Fibroblast of pulmonary artery (primary cell): ENCODE data around the gene RPL19.
A peak's percentile ranks its signal among the peaks of the same experiment; 100 is the strongest.

Experiments used
- DNase-seq: peaks from one replicate; pipeline ENCODE4 v3.0.0-alpha.2; 2010; ENCODE audit warnings: low read depth
- H3K4me3 ChIP-seq: replicated peaks from 2 replicates; pipeline ENCODE4 v1.5.1; 2011; ENCODE audit warnings: low read depth, mild to moderate bottlenecking, control low read depth, low read length, moderate library complexity
- TF ChIP-seq, protein P1 (sequence below): IDR thresholded peaks from 2 replicates; pipeline ENCODE4 v1.5.1; 2011; ENCODE audit warnings: mild to moderate bottlenecking, control low read depth, low read length, inconsistent platforms; ENCODE audit errors: missing control alignments

RPL19 gene

DNA sequence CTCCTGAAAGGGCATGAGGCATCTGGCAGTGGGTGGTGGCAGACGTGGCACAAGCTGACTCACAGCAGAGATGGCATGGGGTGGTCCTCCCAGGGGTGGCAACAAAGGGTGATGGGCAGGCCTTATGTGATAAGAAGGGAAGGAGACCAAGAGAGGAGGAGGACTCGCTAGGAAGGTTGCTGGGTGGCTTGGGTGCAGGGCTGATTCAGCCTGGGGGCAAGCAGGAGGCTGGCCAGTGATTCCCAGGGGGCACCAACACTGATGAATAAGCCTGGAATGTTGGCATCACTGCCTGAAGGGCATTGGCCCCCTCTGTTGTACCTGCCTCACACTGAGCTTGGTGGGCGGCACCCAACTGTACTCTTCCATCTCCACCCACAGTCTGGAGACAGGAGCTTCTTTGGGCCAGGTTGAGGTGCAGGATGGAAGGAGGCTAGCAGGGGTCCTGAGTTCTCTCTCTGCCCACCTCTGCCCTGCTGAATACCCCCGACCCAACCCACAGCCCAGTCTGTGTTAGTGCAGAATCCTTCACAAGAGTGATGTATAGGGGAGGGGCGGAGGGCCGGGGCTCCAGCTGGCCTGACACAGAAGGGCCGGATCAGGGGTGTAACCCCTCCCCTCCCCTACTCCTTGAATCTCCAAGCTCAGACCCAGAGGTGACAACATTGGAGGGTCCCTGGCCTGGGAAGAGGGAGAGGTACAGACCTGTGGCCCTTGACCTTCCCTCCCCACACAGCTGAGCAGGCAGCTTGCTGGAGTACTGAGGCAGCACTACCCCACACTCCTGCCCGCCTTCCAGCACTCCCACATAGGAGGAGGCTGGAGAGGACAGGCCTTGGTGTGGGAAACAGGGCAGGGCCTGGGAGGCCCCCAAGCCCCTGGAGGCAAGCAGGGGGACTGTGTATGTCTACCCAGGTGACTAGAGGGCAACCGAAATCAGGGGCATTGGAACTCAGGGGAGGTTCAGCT lies 23.1 kb downstream of the RPL19 start:
- H3K4me3 ChIP-seq = no peak overlapping the region
- DNase-seq = no peak
- TF ChIP-seq, protein P1, sequence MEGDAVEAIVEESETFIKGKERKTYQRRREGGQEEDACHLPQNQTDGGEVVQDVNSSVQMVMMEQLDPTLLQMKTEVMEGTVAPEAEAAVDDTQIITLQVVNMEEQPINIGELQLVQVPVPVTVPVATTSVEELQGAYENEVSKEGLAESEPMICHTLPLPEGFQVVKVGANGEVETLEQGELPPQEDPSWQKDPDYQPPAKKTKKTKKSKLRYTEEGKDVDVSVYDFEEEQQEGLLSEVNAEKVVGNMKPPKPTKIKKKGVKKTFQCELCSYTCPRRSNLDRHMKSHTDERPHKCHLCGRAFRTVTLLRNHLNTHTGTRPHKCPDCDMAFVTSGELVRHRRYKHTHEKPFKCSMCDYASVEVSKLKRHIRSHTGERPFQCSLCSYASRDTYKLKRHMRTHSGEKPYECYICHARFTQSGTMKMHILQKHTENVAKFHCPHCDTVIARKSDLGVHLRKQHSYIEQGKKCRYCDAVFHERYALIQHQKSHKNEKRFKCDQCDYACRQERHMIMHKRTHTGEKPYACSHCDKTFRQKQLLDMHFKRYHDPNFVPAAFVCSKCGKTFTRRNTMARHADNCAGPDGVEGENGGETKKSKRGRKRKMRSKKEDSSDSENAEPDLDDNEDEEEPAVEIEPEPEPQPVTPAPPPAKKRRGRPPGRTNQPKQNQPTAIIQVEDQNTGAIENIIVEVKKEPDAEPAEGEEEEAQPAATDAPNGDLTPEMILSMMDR = no peak

DNA sequence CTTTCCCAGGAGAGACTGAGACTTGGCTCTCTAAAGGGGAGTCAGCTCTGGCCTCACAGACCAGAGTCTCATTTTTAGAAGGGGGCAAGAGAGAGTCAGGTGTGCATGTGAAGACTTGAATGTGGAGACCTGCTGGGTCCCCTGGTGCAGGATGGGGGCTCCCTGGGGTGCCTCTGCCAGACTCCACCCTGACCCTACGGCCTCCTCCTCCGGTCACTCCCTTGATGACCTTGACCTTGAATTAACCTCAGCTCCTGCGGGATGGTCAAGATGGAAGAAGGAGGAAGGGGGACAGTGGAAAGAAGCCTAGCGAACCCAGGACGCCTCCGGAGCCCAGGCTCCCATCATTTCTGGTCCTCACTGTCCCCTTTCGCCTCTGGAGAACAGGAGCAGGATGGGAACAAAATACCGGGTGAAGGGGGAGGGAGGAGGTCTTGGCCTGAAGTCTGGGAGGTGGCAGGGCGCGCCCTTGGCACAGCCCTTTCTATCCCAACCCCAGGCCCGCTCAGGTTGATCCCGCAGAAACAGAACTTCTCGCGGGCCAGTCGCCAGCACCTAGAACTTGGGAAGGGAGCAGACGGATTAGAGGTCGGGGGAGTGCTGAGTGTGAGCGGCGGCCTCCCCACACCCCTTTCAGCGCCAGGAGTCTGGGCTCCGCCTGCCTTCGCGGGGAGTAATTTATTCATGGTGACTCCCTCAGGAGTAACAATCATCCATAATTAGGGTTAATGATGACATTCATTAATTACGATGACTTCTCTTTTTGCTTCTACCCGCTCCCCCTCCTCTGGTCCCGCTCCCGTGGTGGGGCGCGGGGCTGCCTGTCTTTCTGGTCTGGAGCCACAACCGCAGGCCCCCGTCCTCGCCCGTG lies 24.1 kb downstream of the RPL19 start:
- DNase-seq = no peak
- H3K4me3 ChIP-seq = no peak overlapping the region
- TF ChIP-seq, protein P1 = no peak

DNA sequence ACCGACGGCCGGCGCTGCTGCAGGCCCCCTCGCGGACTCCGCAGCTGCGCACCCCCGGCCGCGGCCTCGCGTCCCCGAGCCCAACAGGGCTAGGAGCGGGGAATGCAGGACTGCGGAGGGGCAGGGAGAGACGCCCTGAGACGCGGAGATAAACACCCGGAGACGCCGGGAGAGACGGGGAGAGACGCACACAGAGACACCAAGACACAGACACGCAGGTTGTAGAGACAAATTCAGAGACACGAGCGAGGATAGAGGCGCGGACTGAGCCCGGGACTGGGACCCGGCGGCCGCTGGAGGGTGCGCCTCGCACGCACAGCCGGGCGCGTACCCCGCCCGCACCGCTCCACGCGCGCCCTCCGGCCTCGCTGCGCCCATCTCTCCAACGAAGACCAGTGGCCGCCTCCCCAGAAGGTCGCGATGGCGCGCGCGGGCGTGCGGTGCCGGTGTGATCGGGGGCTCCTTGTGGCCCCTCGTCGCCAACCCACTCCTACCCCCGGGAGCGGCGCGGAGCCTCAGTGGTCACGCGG lies 24.8 kb downstream of the RPL19 start:
- H3K4me3 ChIP-seq = no peak overlapping the region
- TF ChIP-seq, protein P1 = no peak
- no peak for DNase-seq

DNA sequence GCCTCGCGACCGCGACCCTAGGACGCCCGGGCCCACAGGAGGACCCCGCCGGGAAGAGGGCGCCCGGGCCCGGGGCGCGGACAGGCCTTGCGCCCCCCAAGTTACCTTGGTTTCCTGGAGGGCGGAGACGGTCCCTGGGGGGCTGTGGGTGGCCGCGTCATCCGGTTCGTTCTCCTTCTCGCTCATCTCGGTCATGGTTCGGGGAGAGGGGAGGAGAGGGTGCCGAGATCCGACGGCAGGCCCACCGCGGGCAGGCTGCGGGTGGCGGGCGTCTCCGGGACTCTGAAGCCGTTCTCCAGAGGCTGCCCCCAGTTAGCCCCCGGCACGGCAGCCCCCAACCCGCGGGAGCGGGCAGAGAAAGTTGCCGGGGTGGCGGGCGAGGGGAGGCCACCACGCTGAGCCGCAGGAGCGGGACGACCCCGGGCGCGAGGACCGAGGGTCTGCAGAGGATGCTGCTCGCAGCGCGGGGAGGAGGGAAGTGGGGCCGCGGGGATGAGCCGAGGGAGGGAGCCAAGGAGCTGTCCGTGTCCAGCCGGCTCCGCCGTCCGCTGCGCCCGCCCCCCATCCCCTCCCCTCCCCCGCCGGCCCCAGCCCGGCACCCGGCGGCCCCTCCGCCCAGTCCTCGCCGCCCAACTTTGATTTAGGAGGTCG lies 25.4 kb downstream of the RPL19 start, which contains the start of gene STAC2:
Gene STAC2, minus strand, starts transcription at position 638 of the 651 bp plus-strand sequence. Its CDS starts 443 bp downstream, at position 195.
- DNase-seq = no peak
- H3K4me3 ChIP-seq = peak within 1 kb of the TSS; percentile 18
- TF ChIP-seq, protein P1 = no peak

DNA sequence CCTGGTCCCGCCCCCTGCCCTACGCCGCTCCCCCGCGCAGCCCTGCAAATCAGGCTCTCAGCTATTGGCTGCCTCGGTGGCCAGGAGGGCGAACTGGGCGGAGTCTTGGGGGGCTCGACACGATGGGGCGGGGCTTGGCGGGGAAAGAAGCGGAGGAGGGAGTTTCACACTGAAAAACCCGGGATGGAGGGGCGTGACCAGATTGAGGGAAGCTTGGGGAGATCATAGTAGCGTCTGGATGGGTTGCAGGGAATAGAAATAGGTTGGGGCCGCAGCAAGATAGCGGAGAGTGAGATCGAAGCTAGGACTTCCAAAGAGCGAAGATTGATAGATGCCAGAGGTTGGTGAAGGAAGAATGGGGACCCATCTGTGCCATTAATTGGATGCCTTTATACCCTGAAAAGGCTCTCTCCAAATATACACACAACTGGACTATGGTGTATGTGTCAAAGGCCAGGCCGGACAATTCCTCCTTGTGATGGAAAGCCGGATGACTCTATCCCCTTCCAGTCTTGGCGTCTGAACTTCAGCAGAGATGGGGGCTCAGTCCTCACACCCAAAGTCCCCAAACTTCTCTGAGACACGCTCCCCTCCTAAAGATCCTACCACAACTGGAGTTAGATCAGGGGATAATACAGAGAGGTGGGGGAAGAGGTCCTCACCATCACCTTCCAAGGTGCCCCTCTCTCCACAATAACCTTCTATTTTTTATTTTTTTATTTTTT lies 26.0 kb downstream of the RPL19 start:
- DNase-seq = peak; percentile 52
- TF ChIP-seq, protein P1 = no peak
- H3K4me3 ChIP-seq = peak overlapping the region; percentile 18
